Measurements from ENCODE around the gene CCDC195.

GRCh38 chr2:224690868-224691267 lies 25.3 kb downstream of the CCDC195 start:
- TF ChIP-seq MXI1 (IDR thresholded peaks at IDR 0.05; ENCODE audit: borderline replicate concordance, low read depth, low read length) (no peak), CTCF (conservative IDR thresholded peaks at IDR 0.05; ENCODE audit: low read depth, low read length) (no peak), POLR2A (IDR thresholded peaks at IDR 0.05; ENCODE audit: low read depth, low read length) (no peak), RCOR1 (IDR thresholded peaks at IDR 0.05; ENCODE audit: insufficient replicate concordance, low read length) (no peak), RAD21 (IDR thresholded peaks at IDR 0.05; ENCODE audit: low read length) (no peak), CEBPB (IDR thresholded peaks at IDR 0.05; ENCODE audit: low read depth, low read length) (no peak), NFE2L2 (IDR thresholded peaks at IDR 0.05; ENCODE audit: low read depth, low read length) (no peak), RFX5 (IDR thresholded peaks at IDR 0.05; ENCODE audit: low read depth, low read length) (no peak), SMC3 (IDR thresholded peaks at IDR 0.05; ENCODE audit: low read depth, low read length) (no peak), MAZ (IDR thresholded peaks at IDR 0.05; ENCODE audit: borderline replicate concordance, low read depth, low read length) (no peak), USF2 (IDR thresholded peaks at IDR 0.05; ENCODE audit: low read depth, low read length) (no peak), MAFK (IDR thresholded peaks at IDR 0.05; ENCODE audit: low read depth, low read length) (no peak)

Data from IMR-90 (cell line).